Body of pancreas (tissue), 4 donors: ENCODE results near the gene ARHGAP12. TPM values are rescaled to one million over a fixed set of nuclear protein-coding genes. Genes with fewer than 3 reads are reported as not detected.
"Not testable (repeated sequence)": the region's sequence is repeated elsewhere in the genome, so short reads cannot be mapped to it uniquely, and the experiment has no call there.

Experiments used
- ATAC-seq: fragments of 150-250 bp; one replicate; pipeline ENCODE4 v1.9.1; 2016
- DNase-seq, 4 donors: peaks; one replicate each; pipeline ENCODE4 v3.0.0-alpha.2; 2019
- H3K27ac ChIP-seq, 4 donors: fragments of 200-600 bp; sonication (generic); 1 replicate in 3 of 4; 2 replicates in 1 of 4; pipeline versions ENCODE4 v1.5.1 to v1.6.1; 2016 to 2019; ENCODE audit warnings: mild to moderate bottlenecking in 1 of 4, mixed read lengths in 1 of 4, moderate library complexity in 1 of 4
- H3K27me3 ChIP-seq, 2 donors: fragments of 200-600 bp; sonication (generic); one replicate each; pipeline ENCODE4 v1.6.0; 2016; ENCODE audit warnings: mild to moderate bottlenecking in 1 of 2
- H3K36me3 ChIP-seq, 2 donors: fragments of 200-600 bp; sonication (generic); replicated peaks in 1 of 2; 2 replicates each; pipeline ENCODE4 v1.5.1; 2016; ENCODE audit warnings: low read depth in 2 of 2; ENCODE audit not compliant: insufficient read depth in 1 of 2
- H3K4me1 ChIP-seq: fragments of 200-600 bp; sonication (generic); one replicate; pipeline ENCODE4 v1.6.0; 2016
- H3K4me3 ChIP-seq, 2 donors: fragments of 200-600 bp; sonication (generic); 1 replicate in 1 of 2; 2 replicates in 1 of 2; pipeline ENCODE4 v1.5.1; 2016 to 2019
- H3K9me3 ChIP-seq, 3 donors: fragments of 200-600 bp; sonication (generic); 1 replicate in 2 of 3; 2 replicates in 1 of 3; pipeline ENCODE4 v1.5.1; 2016
- POLR2A ChIP-seq, 3 donors: fragments of 450-650 bp; IDR thresholded peaks; one replicate each; pipeline ENCODE4 v1.6.1; 2016; ENCODE audit warnings: antibody characterized with exemption in 3 of 3, mild to moderate bottlenecking in 2 of 3
- WGBS, 2 donors: methylation state at CpG; one replicate each; pipeline ENCODE4 v1.1.5; 2017; 5-methylcytosine and 5-hydroxymethylcytosine counted together
- intact Hi-C: fragments of 100-400 bp; cut with DNase I; formaldehyde crosslinking; loops from one replicate; pipeline ENCODE4 v1.15.1; 2023
- total RNA-seq, 2 donors: library from RNA; depleted of rRNA; stranded (reverse); fragments of >200 nt; gene quantifications; one replicate each; pipeline ENCODE4 v1.1.0, GENCODE V29; 2016
- TF ChIP-seq, protein P1 (sequence below), 7 experiments: fragments of 450-650 bp in 4 of 7; fragments of 200-600 bp in 3 of 7; sonication (generic) in 3 of 7; IDR thresholded peaks; one replicate each; pipeline ENCODE4 v1.5.1; 2016 to 2019; ENCODE audit warnings: antibody characterized with exemption in 7 of 7

The ARHGAP12 gene
- total RNA-seq, 2 donors from 2014 or later = 34.3 to 39.4 TPM

GRCh38 chr10:31974434-31975124 is 45.9 kb upstream of the ARHGAP12 start:
- WGBS, 2 donors = 72 to 79% methylated on average over 4 of the region's 4 CpGs
- Histone ChIP-seq H3K4me1 (peaks cover 5% of the 10 kb centered on the region), H3K9me3 (no peaks in the 10 kb centered on the region), H3K36me3 (no peaks in the 10 kb centered on the region), H3K4me3 (no peak overlapping the region), H3K27me3 (no peaks in the 10 kb centered on the region), H3K27ac (no peak overlapping the region)
- ATAC-seq (no peak), DNase-seq (no peak)
- TF ChIP-seq POLR2A (IDR thresholded peaks at IDR 0.05) = no peak
- TF ChIP-seq, protein P1, sequence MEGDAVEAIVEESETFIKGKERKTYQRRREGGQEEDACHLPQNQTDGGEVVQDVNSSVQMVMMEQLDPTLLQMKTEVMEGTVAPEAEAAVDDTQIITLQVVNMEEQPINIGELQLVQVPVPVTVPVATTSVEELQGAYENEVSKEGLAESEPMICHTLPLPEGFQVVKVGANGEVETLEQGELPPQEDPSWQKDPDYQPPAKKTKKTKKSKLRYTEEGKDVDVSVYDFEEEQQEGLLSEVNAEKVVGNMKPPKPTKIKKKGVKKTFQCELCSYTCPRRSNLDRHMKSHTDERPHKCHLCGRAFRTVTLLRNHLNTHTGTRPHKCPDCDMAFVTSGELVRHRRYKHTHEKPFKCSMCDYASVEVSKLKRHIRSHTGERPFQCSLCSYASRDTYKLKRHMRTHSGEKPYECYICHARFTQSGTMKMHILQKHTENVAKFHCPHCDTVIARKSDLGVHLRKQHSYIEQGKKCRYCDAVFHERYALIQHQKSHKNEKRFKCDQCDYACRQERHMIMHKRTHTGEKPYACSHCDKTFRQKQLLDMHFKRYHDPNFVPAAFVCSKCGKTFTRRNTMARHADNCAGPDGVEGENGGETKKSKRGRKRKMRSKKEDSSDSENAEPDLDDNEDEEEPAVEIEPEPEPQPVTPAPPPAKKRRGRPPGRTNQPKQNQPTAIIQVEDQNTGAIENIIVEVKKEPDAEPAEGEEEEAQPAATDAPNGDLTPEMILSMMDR (IDR thresholded peaks at IDR 0.05) = no peak
- intact Hi-C loops = no loop called here

GRCh38 chr10:31972519-31973041 is 43.9 kb upstream of the ARHGAP12 start:
- WGBS, 2 donors = 52 to 72% methylated on average over 9 of the region's 9 CpGs
- no peaks in the 10 kb centered on the region for H3K27me3 ChIP-seq
- intact Hi-C loops = no loop called here
- DNase-seq (peak in 1 of 4 donors; percentile 22), ATAC-seq (no peak)
- no peak overlapping the region for H3K27ac ChIP-seq
- no peaks in the 10 kb centered on the region for H3K9me3 ChIP-seq
- no peak overlapping the region for H3K4me3 ChIP-seq
- H3K36me3 ChIP-seq = no peaks in the 10 kb centered on the region
- peaks cover 5% of the 10 kb centered on the region for H3K4me1 ChIP-seq
- TF ChIP-seq POLR2A (IDR thresholded peaks at IDR 0.05) = no peak
- TF ChIP-seq, protein P1 (IDR thresholded peaks at IDR 0.05) = no peak

GRCh38 chr10:31969847-31970246 is 41.2 kb upstream of the ARHGAP12 start:
- H3K4me1 ChIP-seq, intact Hi-C loops, H3K4me3 ChIP-seq, H3K27me3 ChIP-seq, H3K36me3 ChIP-seq, ATAC-seq, DNase-seq, H3K27ac ChIP-seq, H3K9me3 ChIP-seq: not testable (repeated sequence)
- WGBS, 2 donors = no CpG with 5 or more reads among the region's 32 CpGs

- TF ChIP-seq POLR2A (IDR thresholded peaks at IDR 0.05) = no peak
- TF ChIP-seq, protein P1 (IDR thresholded peaks at IDR 0.05) = no peak
- Histone ChIP-seq H3K4me1 (peaks cover 32% of the 10 kb centered on the region), H3K36me3 (no peaks in the 10 kb centered on the region), H3K27me3 (no peaks in the 10 kb centered on the region), H3K4me3 (no peak overlapping the region), H3K27ac (no peak overlapping the region), H3K9me3 (no peaks in the 10 kb centered on the region)
- no peak for ATAC-seq
- DNase-seq = no peak
- intact Hi-C loops = no loop called here
- 88% methylated on average over 1 of the region's 1 CpG; no CpG with 5 or more reads in 1 of the 2 donors for WGBS, 2 donors
Measured at GRCh38 chr10:31963589-31963980, 35.0 kb upstream of the ARHGAP12 start.

GRCh38 chr10:31962826-31963588 is 34.4 kb upstream of the ARHGAP12 start:
- Histone ChIP-seq H3K27me3 (no peaks in the 10 kb centered on the region), H3K4me1 (peaks cover 32% of the 10 kb centered on the region), H3K4me3 (no peak overlapping the region), H3K9me3 (no peaks in the 10 kb centered on the region), H3K27ac (no peak overlapping the region), H3K36me3 (no peaks in the 10 kb centered on the region)
- intact Hi-C loops = no loop called here
- WGBS, 2 donors = 87 to 96% methylated on average over 3 to 4 of the region's 4 CpGs
- ATAC-seq (no peak), DNase-seq (no peak)
- TF ChIP-seq, protein P1 (IDR thresholded peaks at IDR 0.05) = no peak
- no peak for TF ChIP-seq POLR2A (IDR thresholded peaks at IDR 0.05)
